Measurements from ENCODE around the gene ECHDC3.

The ECHDC3 gene

GRCh38 chr10:11772575-11773288 lies 30.6 kb downstream of the ECHDC3 start:
- no peak overlapping the region for H3K27ac ChIP-seq
- ChIA-PET POLR2A (ENCODE audit: low non-redundant PET) (no interaction called here), CTCF (no interaction called here)
- DNase-seq (ENCODE audit: low spot score): no peak
- TF ChIP-seq, protein P1, sequence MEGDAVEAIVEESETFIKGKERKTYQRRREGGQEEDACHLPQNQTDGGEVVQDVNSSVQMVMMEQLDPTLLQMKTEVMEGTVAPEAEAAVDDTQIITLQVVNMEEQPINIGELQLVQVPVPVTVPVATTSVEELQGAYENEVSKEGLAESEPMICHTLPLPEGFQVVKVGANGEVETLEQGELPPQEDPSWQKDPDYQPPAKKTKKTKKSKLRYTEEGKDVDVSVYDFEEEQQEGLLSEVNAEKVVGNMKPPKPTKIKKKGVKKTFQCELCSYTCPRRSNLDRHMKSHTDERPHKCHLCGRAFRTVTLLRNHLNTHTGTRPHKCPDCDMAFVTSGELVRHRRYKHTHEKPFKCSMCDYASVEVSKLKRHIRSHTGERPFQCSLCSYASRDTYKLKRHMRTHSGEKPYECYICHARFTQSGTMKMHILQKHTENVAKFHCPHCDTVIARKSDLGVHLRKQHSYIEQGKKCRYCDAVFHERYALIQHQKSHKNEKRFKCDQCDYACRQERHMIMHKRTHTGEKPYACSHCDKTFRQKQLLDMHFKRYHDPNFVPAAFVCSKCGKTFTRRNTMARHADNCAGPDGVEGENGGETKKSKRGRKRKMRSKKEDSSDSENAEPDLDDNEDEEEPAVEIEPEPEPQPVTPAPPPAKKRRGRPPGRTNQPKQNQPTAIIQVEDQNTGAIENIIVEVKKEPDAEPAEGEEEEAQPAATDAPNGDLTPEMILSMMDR (conservative IDR thresholded peaks at IDR 0.05; ENCODE audit: low read depth): no peak

GRCh38 chr10:11773761-11774441 lies 31.7 kb downstream of the ECHDC3 start:
- H3K27ac ChIP-seq: no peak overlapping the region
- TF ChIP-seq, protein P1 (conservative IDR thresholded peaks at IDR 0.05; ENCODE audit: low read depth): no peak
- CTCF ChIA-PET: no interaction called here
- no peak for DNase-seq (ENCODE audit: low spot score)
- POLR2A ChIA-PET (ENCODE audit: low non-redundant PET): no interaction called here

DNA sequence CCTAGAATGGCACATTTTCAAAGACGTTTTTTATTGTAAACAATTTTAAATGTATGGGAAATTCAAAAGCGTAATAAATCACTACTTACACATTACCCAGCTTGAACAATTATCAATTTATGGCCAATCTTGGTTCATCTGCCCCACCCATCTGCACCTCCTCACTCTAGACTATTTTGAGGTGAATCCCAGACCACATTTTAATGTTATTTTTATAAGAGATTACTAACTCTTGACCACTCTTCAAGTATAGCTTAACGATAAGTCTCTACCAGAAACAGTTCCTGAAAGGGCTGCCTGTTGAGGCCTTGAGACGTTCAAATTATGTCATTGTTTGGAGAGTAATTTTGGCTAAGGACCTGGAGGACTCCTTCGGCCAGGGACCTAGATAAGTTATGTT lies 33.2 kb downstream of the ECHDC3 start:
- POLR2A ChIA-PET (ENCODE audit: low non-redundant PET): no interaction called here
- CTCF ChIA-PET: interaction anchor here (0.6 kb wide), 1 partner anchor 255 kb away, joined by 3 read pairs; no protein-coding TSS in a partner anchor

DNA sequence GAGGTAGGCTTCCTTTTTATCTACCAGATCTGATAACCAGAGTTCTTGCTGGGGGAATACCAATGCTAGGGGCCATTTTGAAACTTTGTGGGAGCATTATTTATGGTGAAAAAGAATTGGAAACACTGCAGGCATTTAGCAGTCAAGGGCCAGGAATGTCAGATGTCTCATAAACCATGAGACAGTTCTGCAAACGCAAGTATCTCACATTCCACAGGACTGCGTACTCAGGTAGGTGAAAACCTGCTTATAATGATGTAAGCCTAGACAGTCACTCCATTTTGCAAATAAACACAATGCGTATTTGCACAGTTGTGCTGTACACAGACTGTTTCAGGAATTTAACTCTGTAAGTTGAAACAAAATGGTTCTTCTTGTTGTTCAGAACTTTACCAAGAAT lies 33.9 kb downstream of the ECHDC3 start:
- TF ChIP-seq, protein P1 (conservative IDR thresholded peaks at IDR 0.05; ENCODE audit: low read depth): no peak
- CTCF ChIA-PET: no interaction called here
- POLR2A ChIA-PET (ENCODE audit: low non-redundant PET): no interaction called here
- DNase-seq (ENCODE audit: low spot score): peak; percentile 30
- no peak overlapping the region for H3K27ac ChIP-seq

More for the DNA sequence above, 33.2 kb downstream of the ECHDC3 start:
- TF ChIP-seq, protein P1 (conservative IDR thresholded peaks at IDR 0.05; ENCODE audit: low read depth): no peak
- no peak overlapping the region for H3K27ac ChIP-seq
- no peak for DNase-seq (ENCODE audit: low spot score)

- no peak overlapping the region for H3K27ac ChIP-seq
- DNase-seq (ENCODE audit: low spot score): no peak
- TF ChIP-seq, protein P1 (conservative IDR thresholded peaks at IDR 0.05; ENCODE audit: low read depth): no peak
- CTCF ChIA-PET: interaction anchor here (1.0 to 2.0 kb wide), 2 partner anchors 23 to 145 kb away, joined by 3 to 5 read pairs; no protein-coding TSS in a partner anchor
- POLR2A ChIA-PET (ENCODE audit: low non-redundant PET): no interaction called here
Measured at GRCh38 chr10:11781114-11781513, 38.9 kb downstream of the ECHDC3 start.

DNA sequence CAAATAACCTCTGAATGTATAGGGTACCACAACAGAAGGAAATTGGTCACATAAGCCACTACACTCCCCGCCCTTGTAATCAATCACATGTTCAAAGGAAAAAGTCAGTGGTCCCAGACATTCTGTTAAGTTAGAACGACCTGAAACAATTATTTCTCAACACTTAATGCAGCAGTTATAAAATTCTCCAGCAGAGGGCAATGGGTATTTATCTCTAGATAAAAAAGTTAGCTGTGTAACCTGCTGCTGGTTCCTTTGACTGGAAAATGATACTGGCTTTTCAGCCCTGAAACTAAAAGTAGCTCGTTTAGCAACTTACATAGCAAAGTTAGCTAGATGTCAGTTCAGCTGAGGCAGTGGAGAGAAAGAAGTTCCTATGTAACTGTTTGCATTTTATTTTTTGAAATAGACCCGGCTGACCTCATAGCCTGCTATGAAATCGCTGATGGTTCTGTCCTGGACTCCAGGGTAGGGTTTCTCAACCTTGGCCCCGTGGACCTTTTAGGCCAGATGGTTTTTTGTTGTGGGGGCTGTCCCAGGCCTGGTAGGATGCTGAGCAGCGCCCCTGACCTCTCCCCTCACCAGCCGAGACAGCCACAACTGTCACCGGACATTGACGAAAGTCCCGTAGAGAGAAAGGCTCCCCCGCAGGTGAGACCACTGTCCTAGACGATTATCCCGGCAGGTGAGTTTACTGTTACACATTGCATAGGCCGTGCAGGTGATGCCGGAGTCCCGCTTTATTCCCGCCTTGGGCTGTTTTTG lies 40.8 kb downstream of the ECHDC3 start:
- CTCF ChIA-PET: interaction anchor here (0.5 to 2.3 kb wide), 16 partner anchors 11 to 473 kb away, joined by 3 to 16 read pairs (median 4); no protein-coding TSS in a partner anchor
- POLR2A ChIA-PET (ENCODE audit: low non-redundant PET): no interaction called here

More for the DNA sequence above, 40.8 kb downstream of the ECHDC3 start:
- peak overlapping the region; percentile 0; the same call in 1 of the 2 replicates for H3K27ac ChIP-seq
- peak; percentile 70 for DNase-seq (ENCODE audit: low spot score)
- TF ChIP-seq, protein P1 (conservative IDR thresholded peaks at IDR 0.05; ENCODE audit: low read depth): peak; percentile 85
